HepG2 (cell line): Measurements from ENCODE around the gene RIOK2.

Experiments
- ATF7 ChIP-seq, 2 experiments: fragments of 450-650 bp in 1 of 2; sonication (generic) in 1 of 2; formaldehyde crosslinking in 1 of 2; IDR thresholded peaks; 2 replicates each; pipeline versions ENCODE4 v1.4.0 to v1.6.1; 2016 to 2020; ENCODE audit warnings: antibody characterized with exemption in 1 of 2, mild to moderate bottlenecking in 1 of 2, missing genetic modification reagents in 1 of 2
- CREB1 ChIP-seq, 2 experiments: fragments of 450-650 bp in 1 of 2; IDR thresholded peaks; 2 replicates each; pipeline ENCODE4 v1.6.1; 2016 to 2017; ENCODE audit warnings: control low read depth in 1 of 2, mild to moderate bottlenecking in 1 of 2, missing compliant biosample characterization in 1 of 2, missing genetic modification characterization in 1 of 2
- HNRNPUL1 ChIP-seq: fragments of 200-400 bp; formaldehyde crosslinking; IDR thresholded peaks from 2 replicates; pipeline ENCODE4 v1.6.1; 2017; ENCODE audit warnings: low read depth, mild to moderate bottlenecking, low read length, moderate library complexity
- MIER3 ChIP-seq: IDR thresholded peaks from 2 replicates; pipeline ENCODE4 v1.6.1; 2016; ENCODE audit warnings: missing compliant biosample characterization, borderline replicate concordance
- MYC ChIP-seq: sonication (generic); formaldehyde crosslinking; IDR thresholded peaks from 2 replicates; pipeline ENCODE4 v1.9.0; 2021; ENCODE audit warnings: missing genetic modification reagents, borderline replicate concordance
- PHF21A ChIP-seq: sonication (generic); formaldehyde crosslinking; IDR thresholded peaks from 2 replicates; pipeline ENCODE4 v1.5.0; 2020; ENCODE audit warnings: mild to moderate bottlenecking, missing genetic modification reagents
- SIN3A ChIP-seq: IDR thresholded peaks from 2 replicates; pipeline ENCODE4 v1.6.1; 2011; ENCODE audit warnings: low read depth, mild to moderate bottlenecking, control low read depth, low read length, borderline replicate concordance
- SRSF9 ChIP-seq: fragments of 200-400 bp; formaldehyde crosslinking; IDR thresholded peaks from 2 replicates; pipeline ENCODE4 v1.6.1; 2018; ENCODE audit warnings: borderline replicate concordance, mild to moderate bottlenecking, low read depth, low read length; ENCODE audit not compliant: insufficient read depth, poor library complexity, severe bottlenecking
- TBP ChIP-seq: sonication (generic); formaldehyde crosslinking; IDR thresholded peaks from 2 replicates; pipeline ENCODE4 v1.5.0; 2020; ENCODE audit warnings: missing genetic modification reagents
- ZBTB44 ChIP-seq: sonication (generic); formaldehyde crosslinking; IDR thresholded peaks from 2 replicates; pipeline ENCODE4 v1.4.0; 2020; ENCODE audit warnings: missing genetic modification reagents
- ZNF138 ChIP-seq: sonication (generic); formaldehyde crosslinking; IDR thresholded peaks from 2 replicates; pipeline ENCODE4 v1.5.0; 2020; ENCODE audit warnings: mild to moderate bottlenecking, low read depth, missing genetic modification reagents
- ZNF691 ChIP-seq: sonication (generic); formaldehyde crosslinking; IDR thresholded peaks from 2 replicates; pipeline ENCODE4 v1.4.0; 2020; ENCODE audit warnings: missing genetic modification reagents, low read depth, mild to moderate bottlenecking, borderline replicate concordance
- ZSCAN30 ChIP-seq: sonication (generic); formaldehyde crosslinking; IDR thresholded peaks from 2 replicates; pipeline ENCODE4 v1.5.0; 2020; ENCODE audit warnings: mild to moderate bottlenecking, missing genetic modification reagents

- TF ChIP-seq MIER3 (no peak), SRSF9 (no peak), ZNF138 (no peak), SIN3A (no peak), CREB1 (IDR thresholded peaks at IDR 0.05) (no peak), CREB1 (CRISPR knock-in tag; IDR thresholded peaks at IDR 0.05) (no peak), ATF7 (IDR thresholded peaks at IDR 0.05) (no peak), ATF7 (CRISPR knock-in tag; IDR thresholded peaks at IDR 0.05) (no peak), PHF21A (no peak), ZSCAN30 (CRISPR knock-in tag) (no peak), ZNF691 (CRISPR knock-in tag) (no peak), MYC (CRISPR knock-in tag) (no peak), TBP (CRISPR knock-in tag) (no peak), HNRNPUL1 (no peak), ZBTB44 (no peak)
These were observed 48.1 kb upstream of the RIOK2 start for GRCh38 chr5:97231025-97231636.
